HG03064 (cell line): ENCODE data around the gene CLEC18B.
"Not testable (repeated sequence)": the region's sequence is repeated elsewhere in the genome, so short reads cannot be mapped to it uniquely, and the experiment has no call there.

Source experiments
- ATAC-seq: cut with Tn5 transposase; IDR thresholded peaks from one replicate; pipeline ENCODE4 v1.9.1; 2021; ENCODE audit warnings: low read depth; ENCODE audit not compliant: unreplicated experiment

The CLEC18B gene

GRCh38 chr16:74420612-74421481 is at the start of gene CLEC18B:
TSS of gene CLEC18B (minus strand) at chr16:74421478. CDS start at chr16:74421270, 208 bp downstream.
- ATAC-seq: not testable (repeated sequence)

- ATAC-seq: no peak
Measured at GRCh38 chr16:74469946-74470478, 48.7 kb upstream of the CLEC18B start.

- ATAC-seq: no peak
Measured at GRCh38 chr16:74468807-74469525, 47.7 kb upstream of the CLEC18B start.

GRCh38 chr16:74466872-74467271 is 45.6 kb upstream of the CLEC18B start:
- ATAC-seq: no peak

GRCh38 chr16:74465851-74466685 is 44.8 kb upstream of the CLEC18B start:
- no peak for ATAC-seq

GRCh38 chr16:74465281-74465680 is 44.0 kb upstream of the CLEC18B start:
- no peak for ATAC-seq

- ATAC-seq: no peak
Measured at GRCh38 chr16:74463888-74464287, 42.6 kb upstream of the CLEC18B start.

GRCh38 chr16:74462361-74462760 is 41.1 kb upstream of the CLEC18B start:
- ATAC-seq: no peak

GRCh38 chr16:74461826-74462225 is 40.5 kb upstream of the CLEC18B start:
- ATAC-seq: no peak

- ATAC-seq: no peak
Measured at GRCh38 chr16:74460542-74460941, 39.3 kb upstream of the CLEC18B start.

- ATAC-seq: no peak
Measured at GRCh38 chr16:74456290-74456625, 35.0 kb upstream of the CLEC18B start.

- ATAC-seq: no peak
Measured at GRCh38 chr16:74455619-74456289, 34.5 kb upstream of the CLEC18B start.

- ATAC-seq: no peak
Measured at GRCh38 chr16:74455213-74455612, 33.9 kb upstream of the CLEC18B start.

GRCh38 chr16:74451951-74452758 is 30.9 kb upstream of the CLEC18B start:
- ATAC-seq: peak; percentile 92

GRCh38 chr16:74450967-74451760 is 29.9 kb upstream of the CLEC18B start:
- no peak for ATAC-seq

- no peak for ATAC-seq
Measured at GRCh38 chr16:74450236-74450635, 29.0 kb upstream of the CLEC18B start.

GRCh38 chr16:74449470-74449869 is 28.2 kb upstream of the CLEC18B start:
- no peak for ATAC-seq

- no peak for ATAC-seq
Measured at GRCh38 chr16:74448990-74449389, 27.7 kb upstream of the CLEC18B start.

- ATAC-seq: no peak
Measured at GRCh38 chr16:74447578-74447977, 26.3 kb upstream of the CLEC18B start.
